A549 (cell line): Measurements from ENCODE around the gene MFAP2. TPM values are rescaled to one million over a fixed set of nuclear protein-coding genes. Genes with fewer than 3 reads are reported as not detected.

Source experiments
- ATAC-seq, 2 experiments: fragments of 200-7000 bp in 1 of 2; fragments of >200 bp in 1 of 2; cut with Nextera tagmentation in 1 of 2; cut with Tn5 transposase in 1 of 2; 3 replicates each; pipeline versions ENCODE4 v1.8.0 to v1.9.1; 2018 to 2020; ENCODE audit warnings: mild to moderate bottlenecking in 1 of 2, moderate library complexity in 1 of 2
- CTCF ChIA-PET: fragments of 300-600 bp; sonication (Branson Sonifier 250); formaldehyde crosslinking; extraction: SDS; loops from one replicate; lab custom pipeline; 2021; ENCODE audit warnings: antibody characterized with exemption, inconsistent platforms; lab: Yijun Ruan, JAX
- POLR2A ChIA-PET: fragments of 350-600 bp; formaldehyde crosslinking; extraction: SDS; loops from one replicate; lab custom pipeline; 2021; ENCODE audit warnings: antibody characterized with exemption, inconsistent platforms; lab: Yijun Ruan, JAX
- DNase-seq, 2 experiments: peaks; one replicate each; pipeline versions ENCODE4 v3.0.0 to v3.0.0-alpha.2; 2011 to 2016; ENCODE audit warnings: low read depth in 1 of 2, low spot score in 1 of 2
- FAIRE-seq: peaks from 2 replicates; lab custom pipeline; 2011; peaks lifted over from hg19 to GRCh38; lab: Jason Lieb, UNC
- H3K27ac ChIP-seq, 2 experiments: fragments of >200 bp; sonication (Bioruptor Twin); formaldehyde crosslinking; 3 replicates each; pipeline ENCODE4 v1.5.1; 2016 to 2017
- H3K4me1 ChIP-seq: fragments of >200 bp; sonication (Bioruptor Twin); formaldehyde crosslinking; 3 replicates; pipeline ENCODE4 v1.6.1; 2016
- H3K4me2 ChIP-seq: fragments of >200 bp; sonication (Bioruptor Twin); formaldehyde crosslinking; 3 replicates; pipeline ENCODE4 v1.6.1; 2016
- H3K4me3 ChIP-seq: fragments of >200 bp; sonication (Bioruptor Twin); formaldehyde crosslinking; 3 replicates; pipeline ENCODE4 v1.5.1; 2016
- H3K9me3 ChIP-seq: fragments of >200 bp; sonication (Bioruptor Twin); formaldehyde crosslinking; 3 replicates; pipeline ENCODE4 v1.6.1; 2016
- CBX2 ChIP-seq: fragments of 200-600 bp; sonication (generic); IDR thresholded peaks from 2 replicates; pipeline ENCODE4 v1.6.1; 2016; ENCODE audit warnings: low read depth, mild to moderate bottlenecking, borderline replicate concordance
- CBX8 ChIP-seq: fragments of 200-600 bp; sonication (generic); IDR thresholded peaks from 2 replicates; pipeline ENCODE4 v1.6.1; 2016
- CHD2 ChIP-seq: fragments of 150-350 bp; IDR thresholded peaks from 2 replicates; pipeline ENCODE4 v1.6.1; 2014; ENCODE audit warnings: low read length; ENCODE audit not compliant: partially characterized antibody
- CHD4 ChIP-seq: fragments of 200-600 bp; sonication (generic); IDR thresholded peaks from 2 replicates; pipeline ENCODE4 v1.6.1; 2016; ENCODE audit warnings: antibody characterized with exemption, mild to moderate bottlenecking, borderline replicate concordance
- EP300 ChIP-seq, 2 experiments: fragments of >200 bp; sonication (Bioruptor Twin); formaldehyde crosslinking; IDR thresholded peaks; 2 replicates in 1 of 2; 3 replicates in 1 of 2; pipeline ENCODE4 v1.6.1; 2016 to 2017
- ESRRA ChIP-seq: fragments of 150-350 bp; IDR thresholded peaks from 2 replicates; pipeline ENCODE4 v1.6.1; 2014; ENCODE audit warnings: mild to moderate bottlenecking, low read length, borderline replicate concordance
- HDAC2 ChIP-seq: fragments of 200-600 bp; sonication (generic); IDR thresholded peaks from 2 replicates; pipeline ENCODE4 v1.6.1; 2016
- HOXA7 ChIP-seq: fragments of 250-450 bp; sonication (Bioruptor Pico); IDR thresholded peaks from 2 replicates; pipeline ENCODE4 v1.5.0; 2020; ENCODE audit warnings: mild to moderate bottlenecking, moderate library complexity
- HOXB5 ChIP-seq: fragments of 250-450 bp; sonication (Bioruptor Pico); IDR thresholded peaks from 2 replicates; pipeline ENCODE4 v1.5.0; 2020; ENCODE audit warnings: mild to moderate bottlenecking, moderate library complexity
- JUNB ChIP-seq: fragments of >200 bp; sonication (Bioruptor Twin); formaldehyde crosslinking; IDR thresholded peaks from 2 replicates; pipeline ENCODE4 v1.6.1; 2016
- KDM1A ChIP-seq: fragments of 200-600 bp; sonication (generic); IDR thresholded peaks from 2 replicates; pipeline ENCODE4 v1.6.1; 2016; ENCODE audit warnings: low read depth, mild to moderate bottlenecking
- MAZ ChIP-seq: fragments of 150-350 bp; IDR thresholded peaks from 2 replicates; pipeline ENCODE4 v1.6.1; 2014; ENCODE audit warnings: antibody characterized with exemption, low read depth, low read length, borderline replicate concordance
- NFE2L2 ChIP-seq: fragments of 150-350 bp; conservative IDR thresholded peaks from 2 replicates; pipeline ENCODE4 v1.6.1; 2014; ENCODE audit warnings: low read length
- NR3C1 ChIP-seq: fragments of >200 bp; sonication (Bioruptor Twin); formaldehyde crosslinking; IDR thresholded peaks from 3 replicates; pipeline ENCODE4 v1.6.1; 2017
- PHF8 ChIP-seq: fragments of 200-600 bp; sonication (generic); IDR thresholded peaks from 2 replicates; pipeline ENCODE4 v1.6.1; 2016; ENCODE audit warnings: low read depth, mild to moderate bottlenecking, antibody characterized with exemption, moderate library complexity, borderline replicate concordance
- POLR2A ChIP-seq: IDR thresholded peaks from 2 replicates; pipeline ENCODE4 v1.6.1; 2012; ENCODE audit warnings: mild to moderate bottlenecking, low read length
- RAD21 ChIP-seq, 2 experiments: fragments of >200 bp in 1 of 2; sonication (Bioruptor Twin) in 1 of 2; formaldehyde crosslinking in 1 of 2; IDR thresholded peaks in 1 of 2; conservative IDR thresholded peaks in 1 of 2; 2 replicates in 1 of 2; 3 replicates in 1 of 2; pipeline ENCODE4 v1.6.1; 2012 to 2018; ENCODE audit warnings: inconsistent platforms in 1 of 2
- RCOR1 ChIP-seq: fragments of 150-350 bp; IDR thresholded peaks from 2 replicates; pipeline ENCODE4 v1.6.1; 2014; ENCODE audit warnings: antibody characterized with exemption, low read length, low read depth
- RFX5 ChIP-seq: fragments of 450-650 bp; IDR thresholded peaks from 2 replicates; pipeline ENCODE4 v1.7.1; 2014; ENCODE audit warnings: antibody characterized with exemption, mild to moderate bottlenecking, moderate library complexity
- SREBF2 ChIP-seq: fragments of 450-650 bp; IDR thresholded peaks from 2 replicates; pipeline ENCODE4 v1.6.1; 2014; ENCODE audit warnings: mild to moderate bottlenecking, moderate library complexity
- TFCP2L1 ChIP-seq: fragments of 250-450 bp; sonication (Bioruptor Pico); IDR thresholded peaks from 2 replicates; pipeline ENCODE4 v1.5.0; 2021; ENCODE audit warnings: mild to moderate bottlenecking
- ZC3H11A ChIP-seq: fragments of 450-650 bp; IDR thresholded peaks from 2 replicates; pipeline ENCODE4 v1.6.1; 2014; ENCODE audit warnings: antibody characterized with exemption, mild to moderate bottlenecking
- ZNF302 ChIP-seq: fragments of 250-450 bp; sonication (Bioruptor Pico); IDR thresholded peaks from 2 replicates; pipeline ENCODE4 v1.9.0; 2021; ENCODE audit warnings: inconsistent platforms, mild to moderate bottlenecking, moderate library complexity
- ZSCAN20 ChIP-seq: fragments of 250-450 bp; sonication (Bioruptor Pico); IDR thresholded peaks from 2 replicates; pipeline ENCODE4 v1.8.0; 2022; ENCODE audit warnings: mild to moderate bottlenecking, moderate library complexity
- WGBS: methylation state at CpG from one replicate; pipeline ENCODE4 v1.1.6; 2017; ENCODE audit errors: missing lambda C conversion rate; 5-methylcytosine and 5-hydroxymethylcytosine counted together
- polyA plus RNA-seq, 4 experiments: library from polyadenylated mRNA; depleted of rRNA in 3 of 4; stranded (reverse); fragments of >200 nt; fragmentation: RNase III in 1 of 4; extraction: RNeasy Plus Mini Kit Qiagen cat#74134 plus additional on column Dnase treatment in 1 of 4; gene quantifications; 2 replicates in 3 of 4; 3 replicates in 1 of 4; pipeline ENCODE4 v1.2.3, GENCODE V29; 2011 to 2017
- TF ChIP-seq, protein P1 (sequence below): fragments of >200 bp; sonication (Bioruptor Twin); formaldehyde crosslinking; IDR thresholded peaks from 2 replicates; pipeline ENCODE4 v1.6.1; 2016
- TF ChIP-seq, protein P2 (sequence below): fragments of 200-600 bp; sonication (generic); IDR thresholded peaks from 2 replicates; pipeline ENCODE4 v1.6.1; 2016; ENCODE audit warnings: antibody characterized with exemption, mild to moderate bottlenecking, moderate library complexity
- TF ChIP-seq, protein P3 (sequence below): IDR thresholded peaks from 2 replicates; pipeline ENCODE4 v1.6.1; 2012
- TF ChIP-seq, protein P4 (sequence below): fragments of 250-450 bp; sonication (Bioruptor Pico); IDR thresholded peaks from 2 replicates; pipeline ENCODE4 v1.5.0; 2021; ENCODE audit warnings: mild to moderate bottlenecking, moderate library complexity, borderline replicate concordance

The MFAP2 gene
- polyA plus RNA-seq, 2 of the 4 experiments (the other 2 are of a cell fraction), result 0.45 to 0.90 TPM

DNA sequence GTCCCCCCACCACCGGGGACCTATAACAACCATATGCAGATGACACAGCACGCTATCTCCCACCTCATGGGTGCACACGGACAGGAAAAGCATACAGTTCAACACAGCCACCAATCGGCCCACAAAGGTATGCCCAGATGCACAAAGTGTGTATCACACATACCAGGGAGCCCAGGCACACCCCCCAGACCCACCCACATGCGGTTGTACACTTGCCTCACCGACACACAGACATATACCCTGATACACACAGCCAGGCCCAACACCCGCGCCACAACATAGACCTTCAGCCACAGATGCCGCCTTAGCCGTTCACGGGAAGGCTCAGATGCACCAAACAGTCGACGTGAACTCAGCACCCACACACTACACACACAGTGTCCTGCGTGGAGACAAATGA lies 53.2 kb downstream of the MFAP2 start:
- no peak overlapping the region for H3K4me3 ChIP-seq
- H3K4me2 ChIP-seq, result no peak overlapping the region
- H3K9me3 ChIP-seq, result no peaks in the 10 kb centered on the region
- CTCF ChIA-PET, result no interaction called here
- no peaks in the 10 kb centered on the region for H3K4me1 ChIP-seq
- 88% methylated on average over 14 of the region's 14 CpGs for WGBS
- ATAC-seq (no peak), FAIRE-seq (no peak), DNase-seq (no peak)
- H3K27ac ChIP-seq, result no peak overlapping the region
- POLR2A ChIA-PET, result no interaction called here
- TF ChIP-seq, protein P1, sequence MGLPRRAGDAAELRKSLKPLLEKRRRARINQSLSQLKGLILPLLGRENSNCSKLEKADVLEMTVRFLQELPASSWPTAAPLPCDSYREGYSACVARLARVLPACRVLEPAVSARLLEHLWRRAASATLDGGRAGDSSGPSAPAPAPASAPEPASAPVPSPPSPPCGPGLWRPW, result no peak
- TF ChIP-seq CBX2 (no peak), ZC3H11A (no peak), ZNF302 (CRISPR knock-in tag) (no peak), POLR2A (no peak), ZSCAN20 (no peak), SREBF2 (no peak), NR3C1 (no peak), NFE2L2 (no peak), ESRRA (no peak), HOXB5 (no peak), RFX5 (no peak), CHD4 (no peak), HOXA7 (no peak), JUNB (no peak), RCOR1 (no peak)
- TF ChIP-seq, protein P2, sequence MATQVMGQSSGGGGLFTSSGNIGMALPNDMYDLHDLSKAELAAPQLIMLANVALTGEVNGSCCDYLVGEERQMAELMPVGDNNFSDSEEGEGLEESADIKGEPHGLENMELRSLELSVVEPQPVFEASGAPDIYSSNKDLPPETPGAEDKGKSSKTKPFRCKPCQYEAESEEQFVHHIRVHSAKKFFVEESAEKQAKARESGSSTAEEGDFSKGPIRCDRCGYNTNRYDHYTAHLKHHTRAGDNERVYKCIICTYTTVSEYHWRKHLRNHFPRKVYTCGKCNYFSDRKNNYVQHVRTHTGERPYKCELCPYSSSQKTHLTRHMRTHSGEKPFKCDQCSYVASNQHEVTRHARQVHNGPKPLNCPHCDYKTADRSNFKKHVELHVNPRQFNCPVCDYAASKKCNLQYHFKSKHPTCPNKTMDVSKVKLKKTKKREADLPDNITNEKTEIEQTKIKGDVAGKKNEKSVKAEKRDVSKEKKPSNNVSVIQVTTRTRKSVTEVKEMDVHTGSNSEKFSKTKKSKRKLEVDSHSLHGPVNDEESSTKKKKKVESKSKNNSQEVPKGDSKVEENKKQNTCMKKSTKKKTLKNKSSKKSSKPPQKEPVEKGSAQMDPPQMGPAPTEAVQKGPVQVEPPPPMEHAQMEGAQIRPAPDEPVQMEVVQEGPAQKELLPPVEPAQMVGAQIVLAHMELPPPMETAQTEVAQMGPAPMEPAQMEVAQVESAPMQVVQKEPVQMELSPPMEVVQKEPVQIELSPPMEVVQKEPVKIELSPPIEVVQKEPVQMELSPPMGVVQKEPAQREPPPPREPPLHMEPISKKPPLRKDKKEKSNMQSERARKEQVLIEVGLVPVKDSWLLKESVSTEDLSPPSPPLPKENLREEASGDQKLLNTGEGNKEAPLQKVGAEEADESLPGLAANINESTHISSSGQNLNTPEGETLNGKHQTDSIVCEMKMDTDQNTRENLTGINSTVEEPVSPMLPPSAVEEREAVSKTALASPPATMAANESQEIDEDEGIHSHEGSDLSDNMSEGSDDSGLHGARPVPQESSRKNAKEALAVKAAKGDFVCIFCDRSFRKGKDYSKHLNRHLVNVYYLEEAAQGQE, result no peak
- TF ChIP-seq, protein P3, sequence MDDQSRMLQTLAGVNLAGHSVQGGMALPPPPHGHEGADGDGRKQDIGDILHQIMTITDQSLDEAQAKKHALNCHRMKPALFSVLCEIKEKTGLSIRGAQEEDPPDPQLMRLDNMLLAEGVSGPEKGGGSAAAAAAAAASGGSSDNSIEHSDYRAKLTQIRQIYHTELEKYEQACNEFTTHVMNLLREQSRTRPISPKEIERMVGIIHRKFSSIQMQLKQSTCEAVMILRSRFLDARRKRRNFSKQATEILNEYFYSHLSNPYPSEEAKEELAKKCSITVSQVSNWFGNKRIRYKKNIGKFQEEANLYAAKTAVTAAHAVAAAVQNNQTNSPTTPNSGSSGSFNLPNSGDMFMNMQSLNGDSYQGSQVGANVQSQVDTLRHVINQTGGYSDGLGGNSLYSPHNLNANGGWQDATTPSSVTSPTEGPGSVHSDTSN, result no peak

DNA sequence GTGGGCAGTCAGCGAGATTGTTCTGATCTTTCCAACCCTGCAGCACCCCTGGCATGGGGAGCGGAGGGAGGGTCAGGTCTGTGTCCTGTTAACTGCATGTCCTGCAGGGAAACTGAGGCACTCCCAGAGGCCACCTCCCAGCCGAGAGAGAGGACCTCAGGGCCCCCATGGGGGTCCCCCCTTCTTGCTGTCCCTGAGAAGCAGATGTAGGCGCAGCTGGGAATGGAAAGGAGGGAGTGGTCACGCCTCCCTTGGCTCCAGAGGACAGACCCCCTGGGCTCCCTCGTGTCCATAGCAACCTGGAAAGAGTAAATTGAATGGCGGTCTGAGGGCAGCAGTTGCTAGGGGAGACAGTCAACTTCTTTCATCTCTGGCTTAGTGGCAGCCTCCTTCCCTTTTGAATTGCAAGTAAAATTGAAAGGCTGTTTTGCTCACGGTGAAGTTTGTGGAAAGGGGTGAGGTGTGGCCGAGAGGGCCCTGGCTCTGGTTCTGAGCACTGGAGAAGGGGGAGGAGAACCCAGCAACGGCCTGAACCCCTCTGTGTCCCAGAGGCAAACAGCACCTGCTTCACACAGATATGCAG lies 53.8 kb downstream of the MFAP2 start:
- H3K4me2 ChIP-seq, result no peak overlapping the region
- WGBS, result 64% methylated on average over 7 of the region's 10 CpGs
- H3K27ac ChIP-seq, result no peak overlapping the region
- ATAC-seq (no peak), DNase-seq (no peak), FAIRE-seq (no peak)
- no peaks in the 10 kb centered on the region for H3K4me1 ChIP-seq
- H3K4me3 ChIP-seq, result no peak overlapping the region
- H3K9me3 ChIP-seq, result no peaks in the 10 kb centered on the region
- CTCF ChIA-PET, result no interaction called here
- POLR2A ChIA-PET, result no interaction called here
- TF ChIP-seq, protein P2, result no peak
- no peak for TF ChIP-seq JUNB
- TF ChIP-seq NR3C1, result no peak
- no peak for TF ChIP-seq EP300 (IDR thresholded peaks at IDR 0.05)
- no peak for TF ChIP-seq HDAC2
- no peak for TF ChIP-seq ZSCAN20
- TF ChIP-seq PHF8, result no peak
- TF ChIP-seq RAD21 (conservative IDR thresholded peaks at IDR 0.05 in 1 of 2, IDR thresholded peaks at IDR 0.05 in 1 of 2), result no peak
- no peak for TF ChIP-seq MAZ
- no peak for TF ChIP-seq CBX8
- TF ChIP-seq, protein P4, sequence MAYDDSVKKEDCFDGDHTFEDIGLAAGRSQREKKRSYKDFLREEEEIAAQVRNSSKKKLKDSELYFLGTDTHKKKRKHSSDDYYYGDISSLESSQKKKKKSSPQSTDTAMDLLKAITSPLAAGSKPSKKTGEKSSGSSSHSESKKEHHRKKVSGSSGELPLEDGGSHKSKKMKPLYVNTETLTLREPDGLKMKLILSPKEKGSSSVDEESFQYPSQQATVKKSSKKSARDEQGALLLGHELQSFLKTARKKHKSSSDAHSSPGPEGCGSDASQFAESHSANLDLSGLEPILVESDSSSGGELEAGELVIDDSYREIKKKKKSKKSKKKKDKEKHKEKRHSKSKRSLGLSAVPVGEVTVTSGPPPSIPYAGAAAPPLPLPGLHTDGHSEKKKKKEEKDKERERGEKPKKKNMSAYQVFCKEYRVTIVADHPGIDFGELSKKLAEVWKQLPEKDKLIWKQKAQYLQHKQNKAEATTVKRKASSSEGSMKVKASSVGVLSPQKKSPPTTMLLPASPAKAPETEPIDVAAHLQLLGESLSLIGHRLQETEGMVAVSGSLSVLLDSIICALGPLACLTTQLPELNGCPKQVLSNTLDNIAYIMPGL (CRISPR knock-in tag), result no peak
- TF ChIP-seq TFCP2L1, result no peak
- no peak for TF ChIP-seq KDM1A
- TF ChIP-seq CHD2, result no peak
